Neuronal stem cell (in vitro differentiated cells): Measurements from ENCODE around the gene DIPK1A.

ENCODE experiments used
- DNase-seq: peaks from one replicate; pipeline ENCODE4 v3.0.0-alpha.2; 2013; ENCODE audit warnings: low spot score
- H2AFZ ChIP-seq: one replicate; pipeline ENCODE4 v1.6.1; 2013; ENCODE audit warnings: mild to moderate bottlenecking, low read length, inconsistent platforms
- H2AK5ac ChIP-seq: 2 replicates; pipeline ENCODE4 v1.6.1; 2013; ENCODE audit warnings: low read depth, mild to moderate bottlenecking, inconsistent platforms, low read length, moderate library complexity, mixed read lengths
- H2BK120ac ChIP-seq: 2 replicates; pipeline ENCODE4 v1.6.1; 2013; ENCODE audit warnings: low read depth, mild to moderate bottlenecking, inconsistent platforms, low read length, moderate library complexity, mixed read lengths
- H2BK12ac ChIP-seq: one replicate; pipeline ENCODE4 v1.6.1; 2013; ENCODE audit warnings: low read length, inconsistent platforms
- H2BK15ac ChIP-seq: 2 replicates; pipeline ENCODE4 v1.6.1; 2013; ENCODE audit warnings: mild to moderate bottlenecking, low read length, inconsistent platforms, mixed read lengths
- H2BK5ac ChIP-seq: one replicate; pipeline ENCODE4 v1.6.1; 2013; ENCODE audit warnings: inconsistent platforms, mild to moderate bottlenecking, low read length, moderate library complexity
- H3K14ac ChIP-seq: one replicate; pipeline ENCODE4 v1.6.1; 2013; ENCODE audit warnings: low read length, inconsistent platforms
- H3K18ac ChIP-seq: 2 replicates; pipeline ENCODE4 v1.6.1; 2013; ENCODE audit warnings: low read length, inconsistent platforms
- H3K23ac ChIP-seq: 2 replicates; pipeline ENCODE4 v1.6.1; 2013; ENCODE audit warnings: low read depth, mild to moderate bottlenecking, mixed read lengths, low read length, inconsistent platforms; ENCODE audit not compliant: poor library complexity
- H3K27ac ChIP-seq: replicated peaks from 3 replicates; pipeline ENCODE4 v1.5.1; 2013; ENCODE audit warnings: low read length, inconsistent platforms
- H3K27me3 ChIP-seq, 3 experiments: 2 replicates each; pipeline ENCODE4 v1.6.1; 2013; ENCODE audit warnings: low read length in 3 of 3, mild to moderate bottlenecking in 2 of 3, inconsistent platforms in 1 of 3, low read depth in 1 of 3, mixed read lengths in 1 of 3, moderate library complexity in 1 of 3; ENCODE audit not compliant: control insufficient read depth in 3 of 3, insufficient read depth in 3 of 3
- H3K36me3 ChIP-seq, 2 donors: replicated peaks in 1 of 2; 2 replicates each; pipeline ENCODE4 v1.6.1; 2013; ENCODE audit warnings: low read length in 2 of 2; ENCODE audit not compliant: control insufficient read depth in 2 of 2, insufficient read depth in 2 of 2
- H3K4ac ChIP-seq: 2 replicates; pipeline ENCODE4 v1.6.1; 2013; ENCODE audit warnings: inconsistent platforms, mild to moderate bottlenecking, low read length, moderate library complexity
- H3K4me1 ChIP-seq, 2 donors: 1 replicate in 1 of 2; 2 replicates in 1 of 2; pipeline ENCODE4 v1.6.1; 2013; ENCODE audit warnings: low read length in 2 of 2, low read depth in 1 of 2; ENCODE audit not compliant: control insufficient read depth in 2 of 2, insufficient read depth in 1 of 2
- H3K4me2 ChIP-seq: one replicate; pipeline ENCODE4 v1.6.1; 2013; ENCODE audit warnings: mild to moderate bottlenecking, low read length, inconsistent platforms; ENCODE audit not compliant: insufficient read depth, poor library complexity, severe bottlenecking
- H3K4me3 ChIP-seq, 2 donors: 2 replicates each; pipeline ENCODE4 v1.5.1; 2013; ENCODE audit warnings: low read length in 2 of 2, mild to moderate bottlenecking in 2 of 2, inconsistent platforms in 1 of 2, moderate library complexity in 1 of 2
- H3K79me1 ChIP-seq: one replicate; pipeline ENCODE4 v1.6.1; 2013; ENCODE audit warnings: low read depth, mild to moderate bottlenecking, inconsistent platforms, low read length, moderate library complexity
- H3K9ac ChIP-seq: one replicate; pipeline ENCODE4 v1.6.1; 2013; ENCODE audit warnings: mild to moderate bottlenecking, low read depth, low read length, inconsistent platforms; ENCODE audit not compliant: poor library complexity
- H3K9me3 ChIP-seq, 2 donors: replicated peaks in 1 of 2; 2 replicates each; pipeline versions ENCODE3 to v1.6.1; 2013; ENCODE audit warnings: low read length in 2 of 2, mild to moderate bottlenecking in 2 of 2, inconsistent platforms in 1 of 2, low read depth in 1 of 2, mixed read lengths in 1 of 2, moderate library complexity in 1 of 2; ENCODE audit not compliant: control insufficient read depth in 2 of 2, insufficient read depth in 1 of 2
- H4K8ac ChIP-seq: one replicate; pipeline ENCODE4 v1.6.1; 2013; ENCODE audit warnings: low read depth, mild to moderate bottlenecking, inconsistent platforms, low read length, moderate library complexity
- H4K91ac ChIP-seq: one replicate; pipeline ENCODE4 v1.6.1; 2013; ENCODE audit warnings: low read length, low read depth, mild to moderate bottlenecking, inconsistent platforms; ENCODE audit not compliant: poor library complexity
- WGBS, 2 donors: extraction: QIAGEN DNeasy Blood & Tissue Kit; methylation state at CpG; one replicate each; pipeline ENCODE4 v1.1.7; 2013; ENCODE audit warnings: missing lambda C conversion rate in 2 of 2, mixed read lengths in 1 of 2; ENCODE audit not compliant: insufficient read length in 2 of 2, insufficient replicate concordance in 1 of 2; ENCODE audit errors: extremely low coverage in 2 of 2; 5-methylcytosine and 5-hydroxymethylcytosine counted together

Gene DIPK1A

DNA sequence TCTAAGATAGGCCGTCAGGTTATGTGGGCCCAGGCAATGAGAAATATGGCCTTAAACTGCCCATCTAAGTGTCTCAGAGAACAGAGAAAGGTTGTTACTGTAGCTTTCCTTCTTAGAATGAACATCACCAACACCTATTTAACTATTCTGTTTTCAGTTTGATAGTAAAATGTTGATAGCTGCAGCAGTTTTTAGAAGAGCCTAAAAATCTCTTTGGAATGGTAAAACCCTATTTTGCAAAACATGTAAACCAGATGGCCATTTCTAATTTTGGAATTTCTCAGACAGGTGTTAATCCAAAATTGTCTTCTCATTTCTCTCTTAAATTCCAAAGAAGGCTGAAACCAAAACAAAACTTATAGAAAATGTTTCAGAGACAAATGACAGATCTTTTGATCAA lies 57.5 kb downstream of the DIPK1A start:
- H2AK5ac ChIP-seq = no peak overlapping the region
- H3K4me3 ChIP-seq = no peak overlapping the region
- H3K9me3 ChIP-seq = no peaks in the 10 kb centered on the region
- H3K4me1 ChIP-seq = no peaks in the 10 kb centered on the region
- no peak for DNase-seq
- no peak overlapping the region for H2AFZ ChIP-seq
- no peak overlapping the region for H2BK15ac ChIP-seq
- no peaks in the 10 kb centered on the region for H3K79me1 ChIP-seq
- H2BK5ac ChIP-seq = no peak overlapping the region
- no peak overlapping the region for H3K27ac ChIP-seq
- no peaks in the 10 kb centered on the region for H3K36me3 ChIP-seq
- no peaks in the 10 kb centered on the region for H3K27me3 ChIP-seq
- no peak overlapping the region for H3K9ac ChIP-seq
- no peak overlapping the region for H4K91ac ChIP-seq
- no peak overlapping the region for H2BK120ac ChIP-seq
- no CpG with 5 or more reads among the region's 1 CpG for whole genome bisulfite sequencing, 2 donors
- H2BK12ac ChIP-seq = no peak overlapping the region
- H3K4ac ChIP-seq = no peak overlapping the region
- H3K18ac ChIP-seq = no peak overlapping the region
- H4K8ac ChIP-seq = no peak overlapping the region
- no peak overlapping the region for H3K4me2 ChIP-seq
- no peak overlapping the region for H3K14ac ChIP-seq
- no peak overlapping the region for H3K23ac ChIP-seq

DNA sequence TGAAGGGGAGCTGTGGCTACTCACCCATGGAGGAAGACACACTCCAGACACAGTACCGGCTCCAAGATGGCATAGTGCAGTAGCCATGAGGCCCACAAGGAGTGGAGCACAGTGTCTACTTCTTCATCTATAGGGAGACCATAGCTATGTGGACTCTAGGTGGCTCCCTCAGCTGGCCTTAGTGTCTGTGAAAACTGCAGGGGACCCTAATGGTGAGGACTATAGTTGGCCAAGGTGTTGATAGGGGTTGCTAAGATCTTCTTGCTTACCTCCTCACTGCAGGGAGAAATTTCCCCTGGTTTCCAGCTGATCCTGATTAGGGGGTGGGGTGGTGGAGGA lies 58.9 kb downstream of the DIPK1A start:
- H4K8ac ChIP-seq = no peak overlapping the region
- H3K4me2 ChIP-seq = no peak overlapping the region
- H4K91ac ChIP-seq = no peak overlapping the region
- H3K36me3 ChIP-seq = no peaks in the 10 kb centered on the region
- no peaks in the 10 kb centered on the region for H3K9me3 ChIP-seq
- no peak for DNase-seq
- H3K4ac ChIP-seq = no peak overlapping the region
- H3K4me1 ChIP-seq = no peaks in the 10 kb centered on the region
- H2BK15ac ChIP-seq = no peak overlapping the region
- H2BK5ac ChIP-seq = no peak overlapping the region
- H3K23ac ChIP-seq = no peak overlapping the region
- no peak overlapping the region for H2AFZ ChIP-seq
- no peak overlapping the region for H3K9ac ChIP-seq
- no peak overlapping the region for H2BK12ac ChIP-seq
- no peak overlapping the region for H2AK5ac ChIP-seq
- no peak overlapping the region for H2BK120ac ChIP-seq
- no CpG with 5 or more reads among the region's 1 CpG for WGBS, 2 donors
- H3K27me3 ChIP-seq = no peaks in the 10 kb centered on the region
- H3K4me3 ChIP-seq = no peak overlapping the region
- H3K27ac ChIP-seq = no peak overlapping the region
- H3K18ac ChIP-seq = no peak overlapping the region
- H3K79me1 ChIP-seq = no peaks in the 10 kb centered on the region
- H3K14ac ChIP-seq = no peak overlapping the region

DNA sequence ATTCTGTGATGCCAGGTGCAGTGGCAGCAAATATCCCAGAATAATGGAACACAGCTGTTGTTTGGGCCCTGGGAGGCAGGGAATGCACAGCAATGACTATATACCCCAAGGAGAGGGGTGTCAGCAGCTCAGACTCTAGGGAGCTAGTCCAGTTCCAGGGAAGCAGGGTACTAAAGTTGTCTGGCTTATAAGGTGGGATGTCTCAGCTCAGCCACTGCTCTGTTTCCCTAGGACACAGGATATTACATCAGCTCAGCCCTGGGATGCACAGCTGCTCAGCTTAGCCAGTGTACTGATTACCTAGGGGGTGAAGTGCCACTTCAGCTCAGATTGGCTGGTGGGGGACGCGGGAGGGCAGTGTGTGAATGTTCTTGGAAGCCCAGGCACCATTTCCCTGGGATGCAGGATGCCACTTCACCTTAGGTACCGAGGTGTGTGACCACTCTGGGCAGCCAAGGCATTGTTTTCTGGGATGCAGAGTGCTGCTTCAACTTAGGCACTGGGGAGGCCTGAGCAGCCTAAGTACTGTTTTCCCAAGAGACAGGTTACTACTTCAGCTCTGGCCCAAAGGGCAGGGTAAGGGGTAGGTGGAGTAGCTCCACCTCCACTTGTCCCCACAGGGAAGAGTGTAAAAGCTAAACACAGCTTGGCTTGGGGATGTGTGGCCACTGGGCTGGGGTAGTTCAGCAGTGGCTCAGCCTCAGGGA lies 59.4 kb downstream of the DIPK1A start:
- Histone ChIP-seq H3K4me2 (no peak overlapping the region), H2BK120ac (no peak overlapping the region), H3K79me1 (no peaks in the 10 kb centered on the region), H3K18ac (no peak overlapping the region), H3K14ac (no peak overlapping the region), H2AFZ (no peak overlapping the region), H3K27ac (no peak overlapping the region), H3K23ac (no peak overlapping the region), H3K36me3 (no peaks in the 10 kb centered on the region), H2AK5ac (no peak overlapping the region), H3K9me3 (no peaks in the 10 kb centered on the region), H4K91ac (no peak overlapping the region), H3K4me1 (no peaks in the 10 kb centered on the region), H2BK15ac (no peak overlapping the region), H3K4ac (no peak overlapping the region), H2BK12ac (no peak overlapping the region), H3K9ac (no peak overlapping the region), H3K27me3 (no peaks in the 10 kb centered on the region), H3K4me3 (no peak overlapping the region), H4K8ac (no peak overlapping the region), H2BK5ac (no peak overlapping the region)
- DNase-seq = no peak
- no CpG with 5 or more reads among the region's 3 CpGs for WGBS, 2 donors

DNA sequence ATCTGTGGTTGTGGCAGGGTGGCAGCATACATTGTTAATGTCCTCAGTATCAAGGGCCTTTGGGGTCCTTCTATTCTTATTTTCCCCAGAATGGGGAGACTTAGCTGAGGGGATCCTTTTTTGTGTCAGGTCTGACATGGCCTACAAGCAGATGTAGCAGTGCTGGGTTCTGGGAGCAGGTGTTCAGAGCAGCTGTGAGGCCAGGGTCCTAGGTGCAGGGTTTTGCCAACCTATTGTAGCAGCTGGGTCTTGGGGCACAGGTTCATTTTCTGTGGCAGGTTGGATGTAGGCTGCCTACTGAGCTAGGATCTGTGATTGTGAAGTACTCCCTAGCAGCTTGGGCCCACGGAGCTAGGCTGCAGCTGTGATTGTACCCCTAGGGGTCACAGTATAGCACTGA lies 60.1 kb downstream of the DIPK1A start:
- Histone ChIP-seq H2AK5ac (peak overlapping the region; percentile 13), H3K4me1 (no peaks in the 10 kb centered on the region), H4K91ac (no peak overlapping the region), H3K4me3 (peak overlapping the region in 1 of 2 donors; percentile 18), H3K18ac (no peak overlapping the region), H3K23ac (peak overlapping the region; percentile 43), H3K14ac (peak overlapping the region; percentile 23), H2BK5ac (no peak overlapping the region), H3K9me3 (no peaks in the 10 kb centered on the region), H3K9ac (no peak overlapping the region), H4K8ac (no peak overlapping the region), H3K36me3 (no peaks in the 10 kb centered on the region), H3K79me1 (no peaks in the 10 kb centered on the region), H3K4ac (no peak overlapping the region), H3K27ac (no peak overlapping the region), H3K4me2 (no peak overlapping the region), H2BK120ac (no peak overlapping the region), H2BK12ac (no peak overlapping the region), H3K27me3 (no peaks in the 10 kb centered on the region), H2BK15ac (no peak overlapping the region), H2AFZ (no peak overlapping the region)
- WGBS, 2 donors = no CpG with 5 or more reads among the region's 1 CpG
- DNase-seq = no peak
